RCC 7860 (cell line): Measurements from ENCODE around the gene FOXP4.

Source experiments
- DNase-seq: peaks from one replicate; pipeline ENCODE4 v3.0.0-alpha.2; 2015; ENCODE audit warnings: low spot score
- FAIRE-seq: peaks from 2 replicates; lab custom pipeline; 2012; peaks lifted over from hg19 to GRCh38; lab: Jason Lieb, UNC

The FOXP4 gene

GRCh38 chr6:41522780-41523548 lies 23.2 kb upstream of the FOXP4 start:
- DNase-seq: no peak
- FAIRE-seq: no peak

- DNase-seq (no peak), FAIRE-seq (no peak)
Observed at GRCh38 chr6:41523915-41524633, 22.1 kb upstream of the FOXP4 start.

GRCh38 chr6:41524634-41525011 lies 21.6 kb upstream of the FOXP4 start:
- FAIRE-seq: no peak
- DNase-seq: no peak

- FAIRE-seq: no peak
- no peak for DNase-seq
Observed at GRCh38 chr6:41527721-41528408, 18.3 kb upstream of the FOXP4 start.

GRCh38 chr6:41528409-41528963 lies 17.7 kb upstream of the FOXP4 start:
- FAIRE-seq (no peak), DNase-seq (no peak)

- no peak for FAIRE-seq
- DNase-seq: no peak
Observed at GRCh38 chr6:41529049-41529448, 17.1 kb upstream of the FOXP4 start.

GRCh38 chr6:41529970-41530369 lies 16.2 kb upstream of the FOXP4 start:
- no peak for FAIRE-seq

GRCh38 chr6:41530476-41530875 lies 15.7 kb upstream of the FOXP4 start:
- FAIRE-seq: no peak

More at GRCh38 chr6:41529970-41530369, 16.2 kb upstream of the FOXP4 start:
- DNase-seq: no peak

GRCh38 chr6:41531016-41531415 lies 15.2 kb upstream of the FOXP4 start:
- FAIRE-seq (no peak), DNase-seq (no peak)

More at GRCh38 chr6:41530476-41530875, 15.7 kb upstream of the FOXP4 start:
- DNase-seq: no peak

GRCh38 chr6:41531591-41532582 lies 14.3 kb upstream of the FOXP4 start:
- no peak for FAIRE-seq
- no peak for DNase-seq

GRCh38 chr6:41535766-41536165 lies 10.4 kb upstream of the FOXP4 start:
- DNase-seq (no peak), FAIRE-seq (no peak)

- FAIRE-seq: no peak
- DNase-seq: no peak
Observed at GRCh38 chr6:41536795-41537758, 9.1 kb upstream of the FOXP4 start.

- DNase-seq: no peak
- no peak for FAIRE-seq
Observed at GRCh38 chr6:41538556-41539182, 7.5 kb upstream of the FOXP4 start.

- DNase-seq (no peak), FAIRE-seq (no peak)
Observed at GRCh38 chr6:41539204-41539603, 7.0 kb upstream of the FOXP4 start.

- DNase-seq (no peak), FAIRE-seq (no peak)
Observed at GRCh38 chr6:41541364-41541763, 4.8 kb upstream of the FOXP4 start.

- FAIRE-seq (no peak), DNase-seq (no peak)
Observed at GRCh38 chr6:41543087-41543486, 3.1 kb upstream of the FOXP4 start.

GRCh38 chr6:41545247-41545702 lies 906 bp upstream of the FOXP4 start:
- FAIRE-seq: no peak
- no peak for DNase-seq

GRCh38 chr6:41546475-41546865 lies 289 bp downstream of the FOXP4 start:
- DNase-seq: no peak
- FAIRE-seq: no peak
